Breast epithelium (tissue), 3 donors: ENCODE data around the gene PGGHG.

Experiments
- POLR2A ChIP-seq: fragments of 450-650 bp; IDR thresholded peaks from one replicate; pipeline ENCODE4 v1.6.1; 2016; ENCODE audit warnings: antibody characterized with exemption, mild to moderate bottlenecking, moderate library complexity
- POLR2AphosphoS5 ChIP-seq, 3 donors: sonication (generic); formaldehyde crosslinking; IDR thresholded peaks; one replicate each; pipeline ENCODE4 v1.6.1; 2017; ENCODE audit warnings: antibody characterized with exemption in 3 of 3
- TF ChIP-seq, protein P1 (sequence below), 3 donors: fragments of 450-650 bp; IDR thresholded peaks; one replicate each; pipeline ENCODE4 v1.5.1; 2016 to 2017; ENCODE audit warnings: antibody characterized with exemption in 3 of 3, mild to moderate bottlenecking in 3 of 3, moderate library complexity in 3 of 3

DNA sequence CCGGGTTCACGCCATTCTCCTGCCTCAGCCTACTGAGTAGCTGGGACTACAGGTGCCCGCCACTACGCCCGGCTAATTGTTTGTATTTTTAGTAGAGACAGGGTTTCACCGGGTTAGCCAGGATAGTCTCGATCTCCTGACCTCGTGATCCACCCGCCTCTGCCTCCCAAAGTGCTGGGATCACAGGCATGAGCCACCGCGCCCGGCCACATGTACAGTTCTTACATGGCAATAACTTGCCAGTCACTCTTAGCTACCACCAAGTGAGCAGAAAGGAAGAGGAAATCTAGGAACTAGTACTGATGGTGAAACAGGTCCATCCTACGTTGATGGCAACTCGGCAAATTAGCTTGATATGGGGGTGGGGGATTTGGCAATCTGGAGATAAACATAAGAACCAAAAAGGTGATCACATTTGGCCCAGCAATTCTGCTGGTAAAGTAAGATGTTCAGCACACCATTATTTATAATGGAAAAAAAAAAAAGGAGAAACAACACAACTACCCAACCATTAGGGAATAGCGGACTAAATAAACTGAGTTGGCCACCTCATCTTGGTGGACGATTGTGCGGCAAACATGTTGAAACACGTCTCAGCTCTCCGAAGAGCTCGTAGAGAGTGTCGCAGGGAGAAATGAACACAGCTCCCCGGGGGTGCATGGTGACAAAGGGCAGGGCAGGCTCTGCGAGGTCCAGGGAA is 5.4 kb upstream of the PGGHG start:
- TF ChIP-seq POLR2A, result no peak
- TF ChIP-seq, protein P1, sequence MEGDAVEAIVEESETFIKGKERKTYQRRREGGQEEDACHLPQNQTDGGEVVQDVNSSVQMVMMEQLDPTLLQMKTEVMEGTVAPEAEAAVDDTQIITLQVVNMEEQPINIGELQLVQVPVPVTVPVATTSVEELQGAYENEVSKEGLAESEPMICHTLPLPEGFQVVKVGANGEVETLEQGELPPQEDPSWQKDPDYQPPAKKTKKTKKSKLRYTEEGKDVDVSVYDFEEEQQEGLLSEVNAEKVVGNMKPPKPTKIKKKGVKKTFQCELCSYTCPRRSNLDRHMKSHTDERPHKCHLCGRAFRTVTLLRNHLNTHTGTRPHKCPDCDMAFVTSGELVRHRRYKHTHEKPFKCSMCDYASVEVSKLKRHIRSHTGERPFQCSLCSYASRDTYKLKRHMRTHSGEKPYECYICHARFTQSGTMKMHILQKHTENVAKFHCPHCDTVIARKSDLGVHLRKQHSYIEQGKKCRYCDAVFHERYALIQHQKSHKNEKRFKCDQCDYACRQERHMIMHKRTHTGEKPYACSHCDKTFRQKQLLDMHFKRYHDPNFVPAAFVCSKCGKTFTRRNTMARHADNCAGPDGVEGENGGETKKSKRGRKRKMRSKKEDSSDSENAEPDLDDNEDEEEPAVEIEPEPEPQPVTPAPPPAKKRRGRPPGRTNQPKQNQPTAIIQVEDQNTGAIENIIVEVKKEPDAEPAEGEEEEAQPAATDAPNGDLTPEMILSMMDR (IDR thresholded peaks at IDR 0.05), result no peak
- TF ChIP-seq POLR2AphosphoS5 (IDR thresholded peaks at IDR 0.05), result no peak
